Large intestine (tissue), 3 donors: ENCODE results near the gene GOSR2. TPM values are rescaled to one million over a fixed set of nuclear protein-coding genes. Genes with fewer than 3 reads are reported as not detected.
A peak's percentile ranks its signal among the peaks of the same experiment; 100 is the strongest.

Experiments
- DNase-seq, 2 donors: peaks; one replicate each; pipeline versions ENCODE4 v3.0.0 to v3.0.0-alpha.2; 2013
- H3K27ac ChIP-seq: one replicate; pipeline ENCODE4 v1.5.1; 2013; ENCODE audit warnings: low read length
- H3K27me3 ChIP-seq: 2 replicates; pipeline ENCODE4 v1.6.1; 2013; ENCODE audit warnings: low read length; ENCODE audit not compliant: control insufficient read depth, insufficient read depth
- H3K36me3 ChIP-seq: 2 replicates; pipeline ENCODE4 v1.6.1; 2013; ENCODE audit warnings: low read length; ENCODE audit not compliant: control insufficient read depth, insufficient read depth
- H3K4me1 ChIP-seq: one replicate; pipeline ENCODE4 v1.6.1; 2013; ENCODE audit warnings: low read length; ENCODE audit not compliant: control insufficient read depth, insufficient read depth
- H3K4me3 ChIP-seq: one replicate; pipeline ENCODE4 v1.5.1; 2013; ENCODE audit warnings: low read length
- H3K9me3 ChIP-seq: one replicate; pipeline ENCODE4 v1.6.1; 2013; ENCODE audit warnings: mild to moderate bottlenecking, low read depth, low read length, moderate library complexity; ENCODE audit not compliant: control insufficient read depth
- WGBS: methylation state at CpG from one replicate; pipeline ENCODE4 v1.1.5; 2013; ENCODE audit warnings: low lambda C conversion rate; ENCODE audit not compliant: insufficient coverage; 5-methylcytosine and 5-hydroxymethylcytosine counted together
- polyA plus RNA-seq: library from polyadenylated mRNA; unstranded; fragments of 120-200 nt; gene quantifications from one replicate; pipeline ENCODE4 v1.2.1, GENCODE V29; 2013

The GOSR2 gene
- polyA plus RNA-seq, 1 donor = 103 TPM

- 0% methylated on average over 3 of the region's 6 CpGs for WGBS
- peaks cover 19% of the 10 kb centered on the region for H3K4me1 ChIP-seq
- no peaks in the 10 kb centered on the region for H3K27me3 ChIP-seq
- no peaks in the 10 kb centered on the region for H3K9me3 ChIP-seq
- DNase-seq = no peak
- no peaks in the 10 kb centered on the region for H3K36me3 ChIP-seq
- H3K4me3 ChIP-seq = peak overlapping the region; percentile 99
- peak overlapping the region; percentile 95 for H3K27ac ChIP-seq
Measured at GRCh38 chr17:46922487-46922803, 515 bp upstream of the GOSR2 start.

- Histone ChIP-seq H3K4me1 (peaks cover 46% of the 10 kb centered on the region), H3K27ac (peak overlapping the region; percentile 96)
Measured at GRCh38 chr17:46925185-46925868, 2.4 kb downstream of the GOSR2 start.

GRCh38 chr17:46928467-46929261, 5.7 kb downstream of the GOSR2 start:
- Histone ChIP-seq H3K27ac (peak overlapping the region; percentile 96), H3K36me3 (peaks cover 33% of the 10 kb centered on the region), H3K9me3 (no peaks in the 10 kb centered on the region), H3K4me1 (peaks cover 52% of the 10 kb centered on the region), H3K27me3 (no peaks in the 10 kb centered on the region), H3K4me3 (no peak overlapping the region)
- peak; percentile 68 to 86 for DNase-seq
- WGBS = 0% methylated on average over 1 of the region's 10 CpGs

More at GRCh38 chr17:46925185-46925868, 2.4 kb downstream of the GOSR2 start:
- no peak overlapping the region for H3K4me3 ChIP-seq
- no peaks in the 10 kb centered on the region for H3K27me3 ChIP-seq
- H3K36me3 ChIP-seq = peaks cover 4% of the 10 kb centered on the region
- no peaks in the 10 kb centered on the region for H3K9me3 ChIP-seq
- 67% methylated on average over 1 of the region's 5 CpGs for whole genome bisulfite sequencing
- DNase-seq = peak; percentile 88 to 95

- peaks cover 40% of the 10 kb centered on the region for H3K36me3 ChIP-seq
- no CpG with 5 or more reads among the region's 6 CpGs for WGBS
- H3K27me3 ChIP-seq = no peaks in the 10 kb centered on the region
- H3K4me1 ChIP-seq = peaks cover 52% of the 10 kb centered on the region
- DNase-seq = peak; percentile 90 to 97
- H3K9me3 ChIP-seq = no peaks in the 10 kb centered on the region
- peak overlapping the region; percentile 96 for H3K27ac ChIP-seq
- no peak overlapping the region for H3K4me3 ChIP-seq
Measured at GRCh38 chr17:46929413-46929812, 6.5 kb downstream of the GOSR2 start.

GRCh38 chr17:46930051-46930450, 7.1 kb downstream of the GOSR2 start:
- Histone ChIP-seq H3K4me3 (no peak overlapping the region), H3K27ac (peak overlapping the region; percentile 96), H3K4me1 (peaks cover 49% of the 10 kb centered on the region), H3K36me3 (peaks cover 47% of the 10 kb centered on the region), H3K9me3 (no peaks in the 10 kb centered on the region), H3K27me3 (no peaks in the 10 kb centered on the region)
- peak; percentile 51 to 84 for DNase-seq
- no CpG with 5 or more reads among the region's 4 CpGs for WGBS

- H3K36me3 ChIP-seq = peaks cover 62% of the 10 kb centered on the region
- peaks cover 46% of the 10 kb centered on the region for H3K4me1 ChIP-seq
- H3K27me3 ChIP-seq = no peaks in the 10 kb centered on the region
- WGBS = 100% methylated on average over 1 of the region's 4 CpGs
- no peak for DNase-seq
- H3K4me3 ChIP-seq = no peak overlapping the region
- H3K9me3 ChIP-seq = no peaks in the 10 kb centered on the region
- peak overlapping the region; percentile 96 for H3K27ac ChIP-seq
Measured at GRCh38 chr17:46931596-46931995, 8.6 kb downstream of the GOSR2 start.

GRCh38 chr17:46935658-46936266, 12.8 kb downstream of the GOSR2 start:
- Histone ChIP-seq H3K27ac (peak overlapping the region; percentile 88), H3K9me3 (no peaks in the 10 kb centered on the region), H3K4me1 (peaks cover 12% of the 10 kb centered on the region), H3K36me3 (peaks cover 91% of the 10 kb centered on the region), H3K4me3 (no peak overlapping the region), H3K27me3 (no peaks in the 10 kb centered on the region)
- no CpG with 5 or more reads among the region's 7 CpGs for WGBS
- DNase-seq = peak; percentile 80 to 89

GRCh38 chr17:46940692-46941404, 17.9 kb downstream of the GOSR2 start:
- WGBS = 70% methylated on average over 2 of the region's 7 CpGs
- H3K36me3 ChIP-seq = peaks cover 47% of the 10 kb centered on the region
- peak overlapping the region; percentile 24 for H3K27ac ChIP-seq
- no peak overlapping the region for H3K4me3 ChIP-seq
- H3K4me1 ChIP-seq = peaks cover 34% of the 10 kb centered on the region
- no peaks in the 10 kb centered on the region for H3K27me3 ChIP-seq
- H3K9me3 ChIP-seq = no peaks in the 10 kb centered on the region
- peak; percentile 86 for DNase-seq

GRCh38 chr17:46942441-46943217, 19.7 kb downstream of the GOSR2 start:
- Histone ChIP-seq H3K27ac (no peak overlapping the region), H3K4me1 (peaks cover 35% of the 10 kb centered on the region), H3K27me3 (no peaks in the 10 kb centered on the region), H3K9me3 (no peaks in the 10 kb centered on the region), H3K36me3 (peaks cover 32% of the 10 kb centered on the region), H3K4me3 (no peak overlapping the region)
- no CpG with 5 or more reads among the region's 10 CpGs for WGBS
- peak; percentile 71 to 79 for DNase-seq
